GM15510 (cell line): ENCODE measurements around the gene GPS1.

Experiments used
- POLR2A ChIP-seq: IDR thresholded peaks from 3 replicates; pipeline ENCODE4 v1.6.1; 2011; ENCODE audit warnings: borderline replicate concordance; ENCODE audit not compliant: insufficient read length; ENCODE audit errors: extremely low read depth

The GPS1 gene

DNA sequence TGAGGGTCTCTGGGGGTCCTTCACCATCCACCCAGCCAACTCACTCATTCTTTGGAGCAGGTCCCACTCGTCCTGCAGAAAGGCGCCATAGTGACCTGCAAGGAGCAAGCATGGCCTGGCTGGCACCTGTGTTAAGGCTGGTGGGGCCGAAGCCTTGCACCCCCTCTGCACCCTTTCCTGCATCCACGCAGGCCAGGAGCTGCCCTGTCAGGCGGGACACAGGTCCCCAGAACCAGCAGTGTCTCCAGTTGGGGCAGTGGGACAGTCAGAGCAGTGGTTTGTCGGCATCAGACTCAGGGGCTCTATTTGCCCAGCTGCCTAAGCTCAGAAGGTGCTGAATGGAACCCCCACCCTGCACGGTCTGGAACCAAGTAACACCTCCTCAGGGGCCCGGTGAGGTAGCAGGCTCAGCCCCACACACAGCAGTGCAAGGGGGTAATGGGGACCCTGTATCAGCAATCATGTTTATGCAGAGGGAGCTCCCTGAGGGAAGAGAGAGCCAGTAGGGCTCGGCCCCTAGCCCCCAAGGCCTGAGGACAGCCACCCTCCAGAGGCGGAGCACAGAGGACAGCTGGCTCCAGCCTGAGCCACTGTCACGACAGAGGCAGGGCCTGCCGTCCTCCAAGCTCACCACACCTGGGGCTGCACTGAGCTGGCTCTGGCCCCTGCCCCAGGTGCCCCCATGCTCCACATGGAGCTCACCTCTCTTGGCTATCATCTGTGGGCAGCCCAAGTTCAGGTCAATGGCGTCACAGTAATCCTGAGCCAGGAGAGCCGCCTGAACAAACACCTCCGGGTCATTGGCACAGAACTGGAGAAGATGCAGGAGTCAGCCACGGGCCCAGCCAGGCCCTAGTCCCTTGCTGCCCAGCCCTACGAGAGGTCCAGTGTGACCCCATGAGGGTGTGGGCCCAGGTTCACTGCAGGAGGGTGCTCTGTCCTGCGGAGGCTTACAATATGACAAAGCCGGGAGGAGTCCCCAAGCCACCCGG, 12.0 kb downstream of the GPS1 start:
- no peak for TF ChIP-seq POLR2A

GRCh38 chr17:82064433-82065192, 12.9 kb downstream of the GPS1 start:
- no peak for TF ChIP-seq POLR2A

- no peak for TF ChIP-seq POLR2A
Observed at GRCh38 chr17:82065193-82065637, 13.5 kb downstream of the GPS1 start.

- peak; percentile 87 for TF ChIP-seq POLR2A
Observed at GRCh38 chr17:82065638-82066303, 14.1 kb downstream of the GPS1 start, which contains the start of gene DUS1L. DUS1L (minus strand) TSS chr17:82065804; CDS start chr17:82065059, 745 bp downstream.

GRCh38 chr17:82070611-82071010, 18.9 kb downstream of the GPS1 start:
- TF ChIP-seq POLR2A: no peak

- no peak for TF ChIP-seq POLR2A
Observed at GRCh38 chr17:82072827-82073226, 21.1 kb downstream of the GPS1 start.

- TF ChIP-seq POLR2A: no peak
Observed at GRCh38 chr17:82073446-82073845, 21.7 kb downstream of the GPS1 start.

DNA sequence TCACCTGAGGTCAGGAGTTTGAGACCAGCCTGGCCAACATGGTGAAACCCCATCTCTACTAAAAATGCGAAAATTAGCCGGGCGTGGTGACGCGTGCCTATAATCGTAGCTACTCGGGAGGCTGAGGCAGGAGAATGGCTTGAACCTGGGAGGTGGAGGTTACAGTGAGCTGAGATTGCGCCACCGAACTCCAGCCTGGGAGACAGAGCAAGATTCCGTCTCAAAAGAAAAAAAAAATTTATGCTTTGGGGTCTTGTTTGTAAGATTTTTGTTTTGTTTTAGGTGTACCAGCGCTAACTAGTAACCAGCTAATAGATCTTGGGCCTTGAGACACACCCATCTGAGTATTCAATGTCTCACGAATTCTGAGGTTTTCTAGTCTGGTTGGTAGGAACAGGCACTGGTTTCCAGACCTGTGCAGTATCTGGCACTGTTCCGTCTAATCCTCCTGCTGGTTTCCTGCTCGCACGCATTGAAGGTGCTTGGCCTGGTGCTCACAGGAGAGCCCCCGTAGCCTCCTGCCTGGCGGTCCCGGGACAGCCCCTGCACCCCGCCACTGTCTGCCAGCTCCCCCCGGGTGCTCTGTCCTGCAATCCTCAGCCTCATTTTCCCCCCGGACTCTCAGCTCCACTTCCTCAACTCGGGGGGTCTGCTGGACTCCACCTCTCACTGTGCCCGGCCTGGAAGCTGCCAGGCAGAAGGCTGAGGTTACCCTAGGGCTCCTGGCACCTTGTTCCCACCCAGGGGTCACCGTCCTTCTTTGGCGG, 24.5 kb downstream of the GPS1 start:
- no peak for TF ChIP-seq POLR2A

DNA sequence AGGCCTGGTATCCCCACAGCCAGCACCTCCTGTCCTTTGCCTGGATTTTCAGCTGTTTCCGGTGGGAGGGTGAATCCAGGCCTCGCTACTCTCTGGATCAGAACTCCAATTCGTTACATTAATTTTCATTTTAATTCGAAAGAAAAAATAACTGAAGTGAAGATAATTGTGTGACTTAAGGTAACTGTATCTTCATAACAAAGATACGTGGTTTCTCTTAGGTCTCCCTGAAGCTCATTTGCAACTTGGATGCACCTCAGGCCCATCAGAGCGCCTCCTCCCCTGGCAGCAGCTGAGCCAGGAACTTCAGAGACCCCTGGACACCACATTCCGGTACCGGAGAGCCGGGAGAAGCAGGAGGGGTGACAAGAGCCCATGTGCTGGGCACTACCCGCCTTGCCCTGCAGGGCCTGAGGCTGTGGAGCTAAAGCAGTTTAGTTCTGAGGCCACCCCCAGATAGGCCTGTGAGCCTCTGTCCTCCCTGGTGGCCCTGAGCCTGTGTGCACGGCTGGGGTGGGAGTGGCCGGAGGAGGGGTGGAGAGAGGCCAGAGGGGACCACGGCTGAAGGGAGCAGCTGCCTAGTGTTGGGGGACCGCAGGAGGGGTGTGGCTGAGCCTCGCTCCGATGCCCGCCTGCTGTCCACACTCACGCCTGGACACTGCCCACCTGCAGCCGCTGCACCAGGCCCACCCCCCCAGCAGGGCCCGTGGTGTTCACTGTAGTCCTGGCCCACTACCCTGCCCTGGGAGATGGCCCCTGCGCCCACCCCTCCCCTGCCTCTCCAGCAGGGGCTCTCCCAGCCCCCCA, 25.3 kb downstream of the GPS1 start:
- peak; percentile 20 for TF ChIP-seq POLR2A

DNA sequence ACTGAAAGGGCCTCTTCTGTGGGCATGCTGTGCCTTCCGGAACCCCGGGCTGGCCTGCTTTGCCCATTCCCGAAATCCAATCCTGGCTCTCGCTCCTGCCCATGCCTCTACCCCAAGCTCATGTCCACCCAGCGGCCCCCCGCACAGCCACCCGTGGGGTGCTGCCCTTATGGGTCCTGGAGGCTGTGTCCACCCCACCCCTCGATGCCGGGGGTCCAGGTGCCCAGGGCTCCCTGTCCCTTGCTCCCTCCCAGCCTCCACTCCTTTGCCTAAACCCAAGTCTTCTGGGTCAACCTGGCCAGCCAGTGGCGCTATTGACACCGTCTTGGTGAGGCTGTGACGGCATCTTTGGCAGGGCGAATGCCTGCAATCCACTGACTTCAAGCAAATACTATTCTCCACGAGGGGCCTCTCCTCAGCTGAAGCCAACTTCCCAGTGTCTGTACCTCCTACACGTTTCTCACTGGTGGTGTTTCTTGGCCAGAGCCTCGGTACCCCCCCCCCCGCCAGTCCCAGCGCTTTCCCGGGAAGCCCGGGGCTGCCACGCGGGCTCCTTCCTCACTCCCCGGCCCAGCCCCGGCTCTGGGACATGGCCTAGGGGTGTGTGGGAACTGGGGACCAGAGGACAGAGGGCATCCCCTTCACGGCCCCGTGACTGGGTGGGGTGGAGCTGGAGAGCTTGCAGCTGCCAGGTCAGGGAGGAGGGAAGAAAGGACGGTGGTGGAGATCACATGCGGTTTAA, 26.1 kb downstream of the GPS1 start:
- no peak for TF ChIP-seq POLR2A

- TF ChIP-seq POLR2A: no peak
Observed at GRCh38 chr17:82078433-82078832, 26.7 kb downstream of the GPS1 start.

DNA sequence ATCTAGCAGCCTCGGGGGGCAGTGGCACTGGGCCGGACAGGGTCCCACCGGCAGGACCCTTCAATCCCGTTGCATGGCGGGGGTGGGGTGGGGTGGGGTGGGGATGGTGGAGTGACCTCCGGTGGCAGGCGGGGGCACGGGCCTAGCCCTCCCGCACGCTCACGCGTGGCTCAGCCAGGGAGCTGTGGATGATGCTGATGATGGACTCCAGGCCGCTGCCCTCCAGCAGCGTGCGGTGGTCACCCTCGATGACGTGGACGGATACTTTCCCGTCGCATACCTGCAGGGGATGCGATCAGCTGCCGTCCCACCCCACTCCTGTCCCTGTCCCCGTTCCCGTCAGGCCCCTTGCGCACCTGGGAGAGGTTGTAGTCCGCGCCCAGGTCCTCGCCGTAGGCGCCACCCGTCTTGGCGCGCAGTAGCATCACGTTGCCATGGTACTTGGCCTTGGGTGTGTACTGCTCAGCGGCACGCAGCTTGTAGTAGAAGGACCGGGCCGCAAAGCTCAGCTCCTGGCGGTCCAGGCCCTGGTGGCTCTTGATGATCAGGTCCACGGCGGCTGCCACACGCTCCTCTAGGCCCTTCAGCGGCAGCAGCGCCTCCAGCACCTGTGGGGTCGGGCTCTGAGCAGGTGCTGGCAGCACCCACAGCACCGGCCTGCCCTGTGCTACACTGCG, 27.4 kb downstream of the GPS1 start:
- no peak for TF ChIP-seq POLR2A
